ENCODE results near the gene NMNAT3. TPM values are rescaled to one million over a fixed set of nuclear protein-coding genes. Genes with fewer than 3 reads are reported as not detected.

The NMNAT3 gene
- 1.6 and 2.5 TPM in 2 replicates for total RNA-seq

DNA sequence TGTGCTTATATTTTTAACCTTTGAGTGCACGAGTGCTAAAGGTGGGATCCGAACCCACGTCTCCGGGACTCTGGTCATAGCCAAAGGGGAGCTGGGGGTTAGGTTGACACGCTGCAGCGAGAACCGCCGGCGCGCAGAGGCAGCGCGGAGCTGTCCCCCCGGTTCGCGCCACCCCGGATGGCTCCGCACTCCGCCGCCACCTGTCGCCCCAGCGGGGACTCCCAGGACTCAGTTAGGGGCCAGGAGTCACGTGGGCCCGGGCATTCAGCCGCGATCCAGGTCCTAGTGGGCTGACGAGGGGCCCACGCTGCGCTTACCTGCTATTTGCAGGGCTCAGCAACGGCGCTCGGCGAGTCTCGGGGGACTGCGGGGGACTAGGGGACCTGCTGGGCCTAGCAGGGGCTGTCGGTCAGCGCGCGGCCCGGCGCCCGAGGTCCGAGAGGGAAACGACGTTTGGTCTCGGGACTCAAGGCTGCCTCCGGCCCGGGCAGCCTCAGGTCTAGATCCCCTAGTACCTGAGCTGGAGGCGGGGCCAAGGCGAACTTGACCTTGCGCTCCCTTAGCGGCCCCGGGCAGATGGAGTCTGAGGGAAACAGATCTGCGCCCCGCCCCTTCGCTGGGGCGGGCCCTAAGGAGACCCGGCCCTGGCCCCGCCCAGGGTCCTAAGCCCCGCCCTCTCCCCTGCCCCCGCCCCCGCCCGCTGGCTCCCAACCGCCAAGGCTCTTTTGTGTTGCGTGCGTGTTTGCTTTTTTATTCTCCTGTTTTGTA lies at the start of gene NMNAT3:
Gene NMNAT3 (minus strand): TSS at position 585 of the 768 bp plus-strand sequence. CDS start 50,248 bp downstream, outside the sequence.
- H3K4me3 ChIP-seq (ENCODE audit: low read depth, low read length), result peak within 1 kb of the TSS; percentile 76
- TF ChIP-seq CTCF (conservative IDR thresholded peaks at IDR 0.05; ENCODE audit: low read depth, low read length), result peak; percentile 7
- DNase-seq (ENCODE audit: low read depth), result no peak

GRCh38 chr3:139721370-139721769 lies 43.6 kb upstream of the NMNAT3 start:
- no peak for DNase-seq (ENCODE audit: low read depth)
- TF ChIP-seq CTCF (conservative IDR thresholded peaks at IDR 0.05; ENCODE audit: low read depth, low read length), result no peak
- H3K4me3 ChIP-seq (ENCODE audit: low read depth, low read length), result no peak overlapping the region

GRCh38 chr3:139718415-139718814 lies 40.6 kb upstream of the NMNAT3 start:
- peak; percentile 91 for TF ChIP-seq CTCF (conservative IDR thresholded peaks at IDR 0.05; ENCODE audit: low read depth, low read length)
- DNase-seq (ENCODE audit: low read depth), result no peak
- no peak overlapping the region for H3K4me3 ChIP-seq (ENCODE audit: low read depth, low read length)

GRCh38 chr3:139716908-139717485 lies 39.2 kb upstream of the NMNAT3 start:
- TF ChIP-seq CTCF (conservative IDR thresholded peaks at IDR 0.05; ENCODE audit: low read depth, low read length), result no peak

GRCh38 chr3:139715743-139716360 lies 38.1 kb upstream of the NMNAT3 start:
- no peak for TF ChIP-seq CTCF (conservative IDR thresholded peaks at IDR 0.05; ENCODE audit: low read depth, low read length)
- no peak overlapping the region for H3K4me3 ChIP-seq (ENCODE audit: low read depth, low read length)
- no peak for DNase-seq (ENCODE audit: low read depth)

More at GRCh38 chr3:139716908-139717485, 39.2 kb upstream of the NMNAT3 start:
- no peak overlapping the region for H3K4me3 ChIP-seq (ENCODE audit: low read depth, low read length)
- DNase-seq (ENCODE audit: low read depth), result no peak

- TF ChIP-seq CTCF (conservative IDR thresholded peaks at IDR 0.05; ENCODE audit: low read depth, low read length), result no peak
- H3K4me3 ChIP-seq (ENCODE audit: low read depth, low read length), result no peak overlapping the region
- no peak for DNase-seq (ENCODE audit: low read depth)
Measured at GRCh38 chr3:139715166-139715565, 37.4 kb upstream of the NMNAT3 start.
